HG03097 (cell line): ENCODE results near the gene FGGY.

Experiments used
- ATAC-seq: cut with Tn5 transposase; IDR thresholded peaks from one replicate; pipeline ENCODE4 v1.9.1; 2021; ENCODE audit not compliant: unreplicated experiment, low FRiP score

The FGGY gene

GRCh38 chr1:59775480-59775879 lies 478.6 kb downstream of the FGGY start:
- ATAC-seq: no peak

GRCh38 chr1:59776960-59777852 lies 480.3 kb downstream of the FGGY start:
- ATAC-seq: no peak

- ATAC-seq: no peak
Observed at GRCh38 chr1:59779949-59780348, 483.1 kb downstream of the FGGY start.

- no peak for ATAC-seq
Observed at GRCh38 chr1:59788825-59789224, 491.9 kb downstream of the FGGY start.

- ATAC-seq: no peak
Observed at GRCh38 chr1:59798600-59798999, 501.7 kb downstream of the FGGY start.

GRCh38 chr1:59803458-59804038 lies 506.7 kb downstream of the FGGY start:
- ATAC-seq: peak; percentile 72

- ATAC-seq: no peak
Observed at GRCh38 chr1:59804301-59804700, 507.4 kb downstream of the FGGY start.

GRCh38 chr1:59805554-59805953 lies 508.7 kb downstream of the FGGY start:
- ATAC-seq: no peak
